Activated naive CD8-positive, alpha-beta T cell treated with anti-CD3 and anti-CD28 coated beads, Interleukin-2, amount 10 ng/mL, durations not matched to agents 7 days and 5 days (primary cell): ENCODE data around the gene CUEDC2. TPM values are rescaled to one million over a fixed set of nuclear protein-coding genes. Genes with fewer than 3 reads are reported as not detected.
A peak's percentile ranks its signal among the peaks of the same experiment; 100 is the strongest.

ENCODE experiments used
- ATAC-seq: fragments of 150-1000 bp; cut with Tn5 transposase; one replicate; pipeline ENCODE4 v1.10.0; 2021; ENCODE audit warnings: low read depth, moderate library complexity
- POLR2A ChIA-PET: fragments of 350-600 bp; sonication (Branson Sonifier 250); formaldehyde crosslinking; loops from one replicate; lab custom pipeline; 2021; ENCODE audit warnings: antibody characterized with exemption; lab: Charles Lee
- DNase-seq: peaks from one replicate; pipeline ENCODE4 v3.0.0; 2021
- H3K27ac Mint-ChIP-seq: one replicate; pipeline ENCODE4 v1.8.0; 2022; ENCODE audit warnings: mild to moderate bottlenecking, mixed read lengths
- H3K27me3 Mint-ChIP-seq: one replicate; pipeline ENCODE4 v1.8.0; 2022; ENCODE audit warnings: mild to moderate bottlenecking, moderate library complexity, mixed read lengths
- H3K36me3 Mint-ChIP-seq: one replicate; pipeline ENCODE4 v1.8.0; 2021; ENCODE audit warnings: mild to moderate bottlenecking, mixed read lengths
- H3K4me1 Mint-ChIP-seq: one replicate; pipeline ENCODE4 v1.8.0; 2021; ENCODE audit warnings: mixed read lengths
- H3K4me3 Mint-ChIP-seq: one replicate; pipeline ENCODE4 v1.8.0; 2022; ENCODE audit warnings: mild to moderate bottlenecking, moderate library complexity, mixed read lengths
- H3K9me3 Mint-ChIP-seq: one replicate; pipeline ENCODE4 v1.8.0; 2021; ENCODE audit warnings: mixed read lengths
- total RNA-seq, 2 experiments: library from RNA; stranded (reverse); gene quantifications; one replicate each; pipeline ENCODE4 v1.2.3, GENCODE V29; 2021

The CUEDC2 gene
- total RNA-seq, 2 experiments from 2014 or later: 68.6 to 70.3 TPM

DNA sequence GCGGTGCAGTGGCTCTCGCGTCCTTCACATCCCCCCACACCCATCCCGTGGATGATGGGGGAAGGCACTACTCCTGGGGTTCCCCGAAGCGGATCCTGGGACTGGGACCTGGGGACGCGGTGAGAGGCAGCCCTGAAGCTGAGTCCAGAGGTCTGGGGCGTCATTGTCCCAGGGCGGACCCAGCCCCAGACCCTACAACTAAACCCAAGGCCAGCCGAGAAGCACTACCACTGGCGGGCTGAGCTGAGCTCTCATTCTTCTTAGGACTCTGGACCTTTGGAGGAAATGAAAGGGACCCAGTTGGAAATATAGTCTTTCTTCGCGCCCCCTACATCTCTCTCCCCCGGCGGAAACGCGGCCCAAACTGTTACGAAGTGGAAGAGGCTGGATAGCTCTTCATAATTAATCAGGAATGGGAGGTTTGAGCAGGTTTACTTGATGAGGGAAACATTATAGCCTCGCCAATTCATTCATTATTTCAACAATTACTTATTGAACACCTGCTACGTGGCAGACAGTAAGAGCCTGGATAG is 12.1 kb downstream of the CUEDC2 start:
- Mint-ChIP-seq H3K4me1 (peaks cover 26% of the 10 kb centered on the region), H3K4me3 (peak overlapping the region; percentile 93), H3K36me3 (peaks cover 4% of the 10 kb centered on the region), H3K9me3 (no peaks in the 10 kb centered on the region), H3K27ac (peak overlapping the region; percentile 91), H3K27me3 (peaks cover 23% of the 10 kb centered on the region)
- POLR2A ChIA-PET: interaction anchor here (0.6 to 6.6 kb wide), 7 partner anchors 10 to 228 kb away, joined by 3 to 140 read pairs (median 20); partner anchors contain the start of genes C10orf95, CUEDC2, GBF1 and NFKB2
- no peak for DNase-seq
- ATAC-seq: no peak

GRCh38 chr10:102419269-102420180 is 12.8 kb downstream of the CUEDC2 start:
- peak overlapping the region; percentile 93 for H3K4me3 Mint-ChIP-seq
- peaks cover 3% of the 10 kb centered on the region for H3K36me3 Mint-ChIP-seq
- peaks cover 26% of the 10 kb centered on the region for H3K4me1 Mint-ChIP-seq
- DNase-seq: peak; percentile 87
- peak overlapping the region; percentile 7 for H3K27ac Mint-ChIP-seq
- POLR2A ChIA-PET: interaction anchor here (1.4 to 6.6 kb wide), 6 partner anchors 9 to 227 kb away, joined by 3 to 140 read pairs (median 30); partner anchors contain the start of genes C10orf95, CUEDC2 and NFKB2
- H3K27me3 Mint-ChIP-seq: peaks cover 24% of the 10 kb centered on the region
- no peak for ATAC-seq
- no peaks in the 10 kb centered on the region for H3K9me3 Mint-ChIP-seq

DNA sequence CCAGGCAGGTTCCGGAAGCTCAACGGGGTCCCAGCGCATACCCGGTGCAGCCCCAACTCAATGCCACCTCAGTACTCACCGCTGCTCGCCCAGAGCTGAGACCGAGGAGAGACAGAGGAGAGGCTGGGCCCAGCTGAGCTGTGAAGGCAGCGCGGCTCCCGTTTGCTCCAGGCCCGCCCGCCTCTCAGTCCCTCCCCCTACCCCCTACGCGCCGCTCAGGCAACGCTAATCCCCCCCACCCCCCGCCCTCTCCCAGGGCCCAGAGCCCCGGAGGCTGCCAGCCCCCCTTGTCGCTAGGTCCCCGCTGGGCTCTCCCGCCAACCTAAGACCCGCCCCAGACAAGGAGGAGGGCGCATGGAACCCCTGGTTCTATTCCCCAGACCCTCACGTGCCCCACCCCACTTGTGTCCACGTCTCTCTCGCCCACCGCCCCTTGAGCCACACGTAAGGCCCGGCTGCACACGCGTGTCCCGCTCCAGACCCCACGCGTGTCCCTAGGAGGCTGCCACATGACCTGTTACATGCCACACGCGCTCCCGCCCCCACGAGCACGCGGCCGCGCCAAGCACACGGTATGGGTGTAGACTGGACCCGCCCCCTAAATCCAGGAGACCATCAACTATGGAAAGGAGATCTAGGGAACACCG is 13.6 kb downstream of the CUEDC2 start, which contains the start of gene PSD:
PSD (minus strand) TSS at position 164 of the 647 bp plus-strand sequence. CDS start 1,747 bp downstream, outside the sequence.
- H3K4me1 Mint-ChIP-seq: peaks cover 26% of the 10 kb centered on the region
- DNase-seq (no peak), ATAC-seq (no peak)
- H3K27me3 Mint-ChIP-seq: peaks cover 31% of the 10 kb centered on the region
- POLR2A ChIA-PET: no interaction called here
- H3K4me3 Mint-ChIP-seq: peak within 1 kb of the TSS; percentile 93
- H3K9me3 Mint-ChIP-seq: no peaks in the 10 kb centered on the region
- peak within 1 kb of the TSS; percentile 7 for H3K27ac Mint-ChIP-seq
- peaks cover 2% of the 10 kb centered on the region for H3K36me3 Mint-ChIP-seq

- peaks cover 32% of the 10 kb centered on the region for H3K27me3 Mint-ChIP-seq
Observed at GRCh38 chr10:102416695-102417094, 15.7 kb downstream of the CUEDC2 start.

DNA sequence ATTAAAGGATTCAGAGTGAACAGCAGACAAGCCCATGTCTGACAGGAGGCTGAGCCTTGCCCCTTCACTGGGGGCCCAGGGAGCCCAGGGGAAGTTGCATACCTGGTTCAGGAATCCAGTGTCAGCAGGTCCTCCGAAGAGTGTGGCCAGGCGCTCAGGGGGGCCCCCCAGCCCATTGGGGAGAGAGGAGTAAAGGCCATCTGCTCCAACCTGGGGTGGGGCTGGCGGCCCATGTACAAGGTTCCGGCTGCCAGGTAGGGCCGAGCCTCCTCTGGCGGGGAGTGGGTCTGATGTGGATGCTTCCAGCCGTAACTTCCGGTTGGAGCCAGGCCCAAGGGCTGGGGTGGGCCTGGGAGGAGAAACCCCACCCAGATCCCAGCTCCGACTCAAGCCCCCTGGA is 16.1 kb downstream of the CUEDC2 start:
- Mint-ChIP-seq H3K27ac (no peak overlapping the region), H3K36me3 (no peaks in the 10 kb centered on the region), H3K9me3 (no peaks in the 10 kb centered on the region), H3K4me1 (peaks cover 24% of the 10 kb centered on the region), H3K4me3 (no peak overlapping the region), H3K27me3 (peaks cover 36% of the 10 kb centered on the region)
- ATAC-seq: no peak
- no peak for DNase-seq
- POLR2A ChIA-PET: no interaction called here

More at GRCh38 chr10:102416695-102417094, 15.7 kb downstream of the CUEDC2 start:
- POLR2A ChIA-PET: no interaction called here
- Mint-ChIP-seq H3K27ac (no peak overlapping the region), H3K4me3 (no peak overlapping the region), H3K9me3 (no peaks in the 10 kb centered on the region), H3K36me3 (no peaks in the 10 kb centered on the region), H3K4me1 (peaks cover 24% of the 10 kb centered on the region)
- no peak for DNase-seq
- ATAC-seq: no peak

- POLR2A ChIA-PET: no interaction called here
Observed at GRCh38 chr10:102414749-102415148, 17.6 kb downstream of the CUEDC2 start.

DNA sequence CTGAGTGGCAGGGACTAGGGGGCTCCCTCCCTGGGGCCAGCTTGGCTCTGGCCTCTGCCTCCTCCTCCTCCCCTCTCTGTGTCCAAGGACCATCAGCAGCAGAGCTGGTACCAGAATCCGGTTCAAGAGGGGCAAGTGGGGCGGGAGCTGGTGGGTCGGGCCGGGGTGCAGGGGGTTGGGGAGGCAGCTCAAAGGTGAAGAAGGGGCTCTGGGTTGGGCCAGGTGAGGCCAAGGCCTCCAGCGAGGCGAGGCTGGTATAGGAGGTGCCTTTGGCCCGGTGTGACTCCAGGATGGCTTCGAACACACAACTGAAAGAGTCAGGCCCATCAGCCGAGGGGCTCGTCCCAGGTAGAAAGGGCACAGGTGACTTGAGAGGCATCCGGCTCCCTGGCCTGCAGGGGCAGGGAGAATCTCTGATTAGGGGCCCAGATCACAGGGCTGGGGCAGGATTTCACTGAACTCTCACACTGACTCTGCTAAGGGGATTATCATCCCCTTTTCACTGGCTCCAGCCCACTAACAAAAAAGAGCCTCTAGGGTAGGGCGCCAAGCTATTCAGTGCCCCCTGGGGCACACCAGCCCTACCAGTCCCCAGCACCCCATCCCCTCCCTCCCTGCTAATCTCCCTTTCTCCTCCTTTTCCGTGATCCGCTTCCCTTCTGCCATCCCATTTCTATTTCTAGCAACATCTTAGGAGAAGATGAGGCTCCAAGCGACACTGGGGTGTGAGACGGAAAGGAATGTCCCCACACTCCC is 18.4 kb downstream of the CUEDC2 start:
- Mint-ChIP-seq H3K9me3 (no peaks in the 10 kb centered on the region), H3K36me3 (no peaks in the 10 kb centered on the region), H3K27ac (no peak overlapping the region), H3K27me3 (peaks cover 50% of the 10 kb centered on the region), H3K4me3 (no peak overlapping the region), H3K4me1 (peaks cover 18% of the 10 kb centered on the region)
- DNase-seq: no peak
- POLR2A ChIA-PET: interaction anchor here (1.9 kb wide), 1 partner anchor 8 kb away, joined by 5 read pairs; no protein-coding TSS in a partner anchor
- ATAC-seq: no peak

More at GRCh38 chr10:102414749-102415148, 17.6 kb downstream of the CUEDC2 start:
- H3K27me3 Mint-ChIP-seq: peaks cover 48% of the 10 kb centered on the region
- no peaks in the 10 kb centered on the region for H3K9me3 Mint-ChIP-seq
- H3K4me1 Mint-ChIP-seq: peaks cover 20% of the 10 kb centered on the region
- ATAC-seq (no peak), DNase-seq (no peak)
- no peaks in the 10 kb centered on the region for H3K36me3 Mint-ChIP-seq
- H3K4me3 Mint-ChIP-seq: no peak overlapping the region
- no peak overlapping the region for H3K27ac Mint-ChIP-seq

- ATAC-seq: peak; percentile 31
- peaks cover 47% of the 10 kb centered on the region for H3K27me3 Mint-ChIP-seq
- H3K9me3 Mint-ChIP-seq: no peaks in the 10 kb centered on the region
- no peak overlapping the region for H3K4me3 Mint-ChIP-seq
- no peaks in the 10 kb centered on the region for H3K36me3 Mint-ChIP-seq
- H3K4me1 Mint-ChIP-seq: peaks cover 19% of the 10 kb centered on the region
- DNase-seq: no peak
- no peak overlapping the region for H3K27ac Mint-ChIP-seq
- POLR2A ChIA-PET: interaction anchor here (1.9 kb wide), 1 partner anchor 9 kb away, joined by 5 read pairs; no protein-coding TSS in a partner anchor
Observed at GRCh38 chr10:102413053-102413705, 19.2 kb downstream of the CUEDC2 start.

GRCh38 chr10:102412293-102412692 is 20.1 kb downstream of the CUEDC2 start:
- Mint-ChIP-seq H3K9me3 (no peaks in the 10 kb centered on the region), H3K4me1 (peaks cover 19% of the 10 kb centered on the region), H3K4me3 (no peak overlapping the region), H3K27ac (no peak overlapping the region), H3K27me3 (peaks cover 42% of the 10 kb centered on the region), H3K36me3 (no peaks in the 10 kb centered on the region)
- POLR2A ChIA-PET: interaction anchor here (1.9 to 3.4 kb wide), 2 partner anchors 9 kb away, joined by 5 to 20 read pairs; partner anchors contain the start of gene FBXL15
- ATAC-seq: no peak
- no peak for DNase-seq

GRCh38 chr10:102411341-102412255 is 20.8 kb downstream of the CUEDC2 start:
- no peaks in the 10 kb centered on the region for H3K9me3 Mint-ChIP-seq
- H3K4me3 Mint-ChIP-seq: peak overlapping the region; percentile 62
- POLR2A ChIA-PET: interaction anchor here (3.4 kb wide), 1 partner anchor 9 kb away, joined by 20 read pairs; the partner anchor contains the start of gene FBXL15
- H3K36me3 Mint-ChIP-seq: no peaks in the 10 kb centered on the region
- DNase-seq (peak; percentile 28), ATAC-seq (no peak)
- peaks cover 39% of the 10 kb centered on the region for H3K27me3 Mint-ChIP-seq
- H3K27ac Mint-ChIP-seq: peak overlapping the region; percentile 11
- H3K4me1 Mint-ChIP-seq: peaks cover 20% of the 10 kb centered on the region

DNA sequence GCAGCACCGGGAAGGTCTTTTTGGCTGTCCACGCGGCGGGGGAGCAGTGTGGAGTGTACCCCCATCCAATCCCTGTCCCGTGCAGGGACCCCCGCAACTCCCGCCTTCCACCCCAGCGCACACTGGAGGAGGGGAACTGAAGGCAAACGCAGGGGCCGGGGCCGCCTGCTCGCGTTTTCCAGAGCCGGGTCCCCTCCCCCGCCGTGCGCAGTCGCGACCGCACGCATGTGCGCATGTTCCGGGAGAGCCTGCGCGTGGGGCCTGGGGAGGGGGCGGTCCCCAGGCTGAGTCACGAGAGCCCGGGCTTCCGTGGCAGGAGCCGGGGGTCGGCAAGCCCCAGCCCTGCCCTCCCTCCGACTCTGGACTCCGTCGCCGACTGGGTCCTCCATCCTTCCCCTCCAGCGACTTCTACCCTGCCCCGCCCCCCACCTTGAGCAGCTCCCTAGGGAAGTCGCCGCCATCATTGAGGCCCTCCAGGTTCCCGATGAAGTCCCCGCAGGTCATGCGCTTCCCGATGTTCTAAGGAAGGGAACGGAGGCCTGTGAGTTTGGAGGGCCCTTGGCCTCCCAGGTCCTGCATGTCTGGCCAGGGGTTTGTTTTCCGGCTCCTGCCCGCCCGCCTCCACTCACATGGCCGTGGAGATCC is 21.8 kb downstream of the CUEDC2 start:
- H3K4me1 Mint-ChIP-seq: peaks cover 22% of the 10 kb centered on the region
- no peak for ATAC-seq
- no peak overlapping the region for H3K27ac Mint-ChIP-seq

More for the DNA sequence above, 21.8 kb downstream of the CUEDC2 start:
- Mint-ChIP-seq H3K27me3 (peaks cover 35% of the 10 kb centered on the region), H3K36me3 (no peaks in the 10 kb centered on the region), H3K4me3 (peak overlapping the region; percentile 74), H3K9me3 (no peaks in the 10 kb centered on the region)
- POLR2A ChIA-PET: interaction anchor here (1.2 to 3.4 kb wide), 3 partner anchors 10 to 22 kb away, joined by 5 to 20 read pairs (median 7); partner anchors contain the start of genes CUEDC2 and FBXL15
- DNase-seq: peak; percentile 68
